Fibroblast of the aortic adventitia (primary cell): ENCODE results near the gene UNC5C. TPM values are rescaled to one million over a fixed set of nuclear protein-coding genes. Genes with fewer than 3 reads are reported as not detected.
A peak's percentile ranks its signal among the peaks of the same experiment; 100 is the strongest.

Source experiments
- DNase-seq: peaks from one replicate; pipeline ENCODE4 v3.0.0-alpha.2; 2010; ENCODE audit warnings: low read depth
- H3K4me3 ChIP-seq: 2 replicates; pipeline ENCODE4 v1.5.1; 2011; ENCODE audit warnings: low read depth, mild to moderate bottlenecking, control low read depth, low read length, moderate library complexity
- CTCF ChIP-seq: IDR thresholded peaks from 2 replicates; pipeline ENCODE4 v1.5.1; 2011; ENCODE audit warnings: mild to moderate bottlenecking, low read length, control low read depth, inconsistent platforms; ENCODE audit not compliant: insufficient read depth
- total RNA-seq: library from RNA; depleted of rRNA; stranded (reverse); fragments of >200 nt; gene quantifications from 2 replicates; pipeline ENCODE4 v1.2.3, GENCODE V29; 2012; ENCODE audit warnings: low replicate concordance

The UNC5C gene
- total RNA-seq, 1 donor = 2.2 TPM

GRCh38 chr4:95507561-95507960 lies 41.2 kb downstream of the UNC5C start:
- DNase-seq = no peak
- H3K4me3 ChIP-seq = no peak overlapping the region
- no peak for TF ChIP-seq CTCF

GRCh38 chr4:95507147-95507546 lies 41.6 kb downstream of the UNC5C start:
- no peak for DNase-seq
- no peak for TF ChIP-seq CTCF

GRCh38 chr4:95506264-95506663 lies 42.5 kb downstream of the UNC5C start:
- TF ChIP-seq CTCF = no peak
- peak; percentile 37 for DNase-seq

More at GRCh38 chr4:95507147-95507546, 41.6 kb downstream of the UNC5C start:
- H3K4me3 ChIP-seq = no peak overlapping the region

GRCh38 chr4:95505799-95506198 lies 43.0 kb downstream of the UNC5C start:
- no peak for DNase-seq
- TF ChIP-seq CTCF = no peak
- no peak overlapping the region for H3K4me3 ChIP-seq

More at GRCh38 chr4:95506264-95506663, 42.5 kb downstream of the UNC5C start:
- no peak overlapping the region for H3K4me3 ChIP-seq

GRCh38 chr4:95505151-95505550 lies 43.6 kb downstream of the UNC5C start:
- no peak overlapping the region for H3K4me3 ChIP-seq
- no peak for TF ChIP-seq CTCF
- peak; percentile 75 for DNase-seq

GRCh38 chr4:95504501-95504900 lies 44.3 kb downstream of the UNC5C start:
- no peak for TF ChIP-seq CTCF
- no peak for DNase-seq
- H3K4me3 ChIP-seq = no peak overlapping the region

GRCh38 chr4:95500361-95500760 lies 48.4 kb downstream of the UNC5C start:
- no peak for TF ChIP-seq CTCF
- DNase-seq = no peak
- no peak overlapping the region for H3K4me3 ChIP-seq
